ENCODE measurements around the gene CNGA2. TPM values are rescaled to one million over a fixed set of nuclear protein-coding genes. Genes with fewer than 3 reads are reported as not detected.

The CNGA2 gene
- total RNA-seq, 2 donors from 2014 or later, result not detected

- no peaks in the 10 kb centered on the region for H3K36me3 ChIP-seq (replicated peaks in 1 of 2; ENCODE audit: insufficient read depth in 1 of 2, low read depth in 2 of 2)
- intact Hi-C loops (cut with DNase I), result no loop called here
- H3K27me3 ChIP-seq, result no peaks in the 10 kb centered on the region
- no peak for ATAC-seq
- no peaks in the 10 kb centered on the region for H3K4me1 ChIP-seq
- DNase-seq, result no peak
- H3K9me3 ChIP-seq, result no peaks in the 10 kb centered on the region
- TF ChIP-seq POLR2A (IDR thresholded peaks at IDR 0.05), result no peak
- 71% methylated on average over 2 of the region's 3 CpGs; no CpG with 5 or more reads in 1 of the 2 donors for WGBS, 2 donors
- no peak within 1 kb of the TSS for H3K4me3 ChIP-seq
- H3K27ac ChIP-seq, result no peak within 1 kb of the TSS
Observed at GRCh38 chrX:151715752-151716151, 18.8 kb upstream of the CNGA2 start, which contains the start of gene FATE1. Gene FATE1 (plus strand): TSS chrX:151716035. CDS start chrX:151716120, 85 bp downstream.

- no peaks in the 10 kb centered on the region for H3K27me3 ChIP-seq
- H3K36me3 ChIP-seq (replicated peaks in 1 of 2; ENCODE audit: insufficient read depth in 1 of 2, low read depth in 2 of 2), result no peaks in the 10 kb centered on the region
- 27 to 39% methylated on average over 7 to 23 of the region's 24 CpGs for WGBS, 2 donors
- no peaks in the 10 kb centered on the region for H3K9me3 ChIP-seq
- no peak overlapping the region for H3K27ac ChIP-seq
- no peak for TF ChIP-seq POLR2A (IDR thresholded peaks at IDR 0.05)
- peak in 6 of 7 experiments; percentile 13 to 50 (median 29) for TF ChIP-seq CTCF (IDR thresholded peaks at IDR 0.05)
- DNase-seq (peak; percentile 36 to 67 (median 44)), ATAC-seq (peak; percentile 48)
- intact Hi-C loops (cut with DNase I), result no loop called here
- peaks cover 11% of the 10 kb centered on the region for H3K4me1 ChIP-seq
- H3K4me3 ChIP-seq, result no peak overlapping the region
Observed at GRCh38 chrX:151722241-151722846, 12.2 kb upstream of the CNGA2 start.

- no peaks in the 10 kb centered on the region for H3K9me3 ChIP-seq
- TF ChIP-seq POLR2A (IDR thresholded peaks at IDR 0.05) (no peak), CTCF (IDR thresholded peaks at IDR 0.05) (no peak)
- DNase-seq (no peak), ATAC-seq (no peak)
- no peaks in the 10 kb centered on the region for H3K27me3 ChIP-seq
- peaks cover 11% of the 10 kb centered on the region for H3K4me1 ChIP-seq
- H3K36me3 ChIP-seq (replicated peaks in 1 of 2; ENCODE audit: insufficient read depth in 1 of 2, low read depth in 2 of 2), result no peaks in the 10 kb centered on the region
- no peak overlapping the region for H3K4me3 ChIP-seq
- no peak overlapping the region for H3K27ac ChIP-seq
- intact Hi-C loops (cut with DNase I), result no loop called here
- 75 to 84% methylated on average over 2 to 6 of the region's 7 CpGs for WGBS, 2 donors
Observed at GRCh38 chrX:151723156-151723760, 11.3 kb upstream of the CNGA2 start.

- DNase-seq (peak; percentile 11 to 65 (median 58)), ATAC-seq (peak; percentile 68)
- Histone ChIP-seq H3K27me3 (no peaks in the 10 kb centered on the region), H3K4me1 (peaks cover 11% of the 10 kb centered on the region), H3K9me3 (no peaks in the 10 kb centered on the region), H3K27ac (no peak overlapping the region), H3K4me3 (no peak overlapping the region), H3K36me3 (replicated peaks in 1 of 2; ENCODE audit: insufficient read depth in 1 of 2, low read depth in 2 of 2) (no peaks in the 10 kb centered on the region)
- WGBS, 2 donors, result 37% methylated on average over 7 of the region's 7 CpGs; no CpG with 5 or more reads in 1 of the 2 donors
- intact Hi-C loops (cut with DNase I), result no loop called here
- TF ChIP-seq POLR2A (IDR thresholded peaks at IDR 0.05) (no peak), CTCF (IDR thresholded peaks at IDR 0.05) (no peak)
Observed at GRCh38 chrX:151724563-151725337, 9.8 kb upstream of the CNGA2 start.

- TF ChIP-seq CTCF (IDR thresholded peaks at IDR 0.05) (no peak), POLR2A (IDR thresholded peaks at IDR 0.05) (no peak)
- intact Hi-C loops (cut with DNase I), result no loop called here
- H3K36me3 ChIP-seq (replicated peaks in 1 of 2; ENCODE audit: insufficient read depth in 1 of 2, low read depth in 2 of 2), result no peaks in the 10 kb centered on the region
- H3K4me1 ChIP-seq, result peaks cover 11% of the 10 kb centered on the region
- H3K27me3 ChIP-seq, result no peaks in the 10 kb centered on the region
- H3K9me3 ChIP-seq, result no peaks in the 10 kb centered on the region
- no peak overlapping the region for H3K4me3 ChIP-seq
- DNase-seq (no peak), ATAC-seq (peak; percentile 40)
- 29% methylated on average over 1 of the region's 1 CpG; no CpG with 5 or more reads in 1 of the 2 donors for WGBS, 2 donors
- H3K27ac ChIP-seq, result no peak overlapping the region
Observed at GRCh38 chrX:151725338-151725614, 9.3 kb upstream of the CNGA2 start.
